Lung (tissue), 12 donors: ENCODE data around the gene DIP2B. TPM values are rescaled to one million over a fixed set of nuclear protein-coding genes. Genes with fewer than 3 reads are reported as not detected.

Experiments
- ATAC-seq: fragments of 200-7000 bp; cut with Tn5 transposase; one replicate; pipeline ENCODE4 v1.9.1; 2020; ENCODE audit warnings: moderate number of reproducible peaks; ENCODE audit not compliant: insufficient read depth, low FRiP score
- DNase-seq, 3 donors: peaks; one replicate each; pipeline ENCODE4 v3.0.0-alpha.2; 2013 to 2017
- H3K27ac ChIP-seq, 2 donors: one replicate each; pipeline ENCODE4 v1.5.1; 2013; ENCODE audit warnings: mild to moderate bottlenecking in 2 of 2, moderate library complexity in 2 of 2, control low read depth in 1 of 2, inconsistent platforms in 1 of 2, low read depth in 1 of 2, low read length in 1 of 2
- H3K27me3 ChIP-seq, 3 donors: one replicate each; pipeline ENCODE4 v1.5.1; 2013; ENCODE audit warnings: low read length in 2 of 3; ENCODE audit not compliant: control insufficient read depth in 3 of 3, insufficient read depth in 3 of 3
- H3K36me3 ChIP-seq, 4 donors: one replicate each; pipeline ENCODE4 v1.5.1; 2013; ENCODE audit warnings: low read length in 4 of 4, mild to moderate bottlenecking in 1 of 4, moderate library complexity in 1 of 4; ENCODE audit not compliant: control insufficient read depth in 4 of 4, insufficient read depth in 4 of 4
- H3K4me1 ChIP-seq, 5 donors: one replicate each; pipeline ENCODE4 v1.5.1; 2013; ENCODE audit warnings: low read length in 5 of 5, mild to moderate bottlenecking in 2 of 5, moderate library complexity in 1 of 5; ENCODE audit not compliant: control insufficient read depth in 5 of 5, insufficient read depth in 5 of 5
- H3K4me3 ChIP-seq: one replicate; pipeline ENCODE4 v1.5.1; 2013; ENCODE audit warnings: mild to moderate bottlenecking, control low read depth, moderate library complexity
- H3K9ac ChIP-seq, 2 donors: one replicate each; pipeline ENCODE4 v1.5.1; 2013; ENCODE audit warnings: low read length in 2 of 2, control low read depth in 1 of 2; ENCODE audit not compliant: insufficient read depth in 1 of 2
- H3K9me3 ChIP-seq, 4 donors: one replicate each; pipeline ENCODE4 v1.5.1; 2013; ENCODE audit warnings: low read length in 3 of 4, mild to moderate bottlenecking in 1 of 4, moderate library complexity in 1 of 4; ENCODE audit not compliant: control insufficient read depth in 4 of 4, insufficient read depth in 3 of 4
- CTCF ChIP-seq: IDR thresholded peaks from 2 replicates; pipeline ENCODE4 v1.5.1; 2012; ENCODE audit warnings: mild to moderate bottlenecking; ENCODE audit errors: control extremely low read depth, extremely low read depth
- WGBS, 2 donors: extraction: QIAGEN DNeasy Blood & Tissue Kit; methylation state at CpG; one replicate each; pipeline ENCODE4 v1.1.7; 2013; 5-methylcytosine and 5-hydroxymethylcytosine counted together
- polyA plus RNA-seq, 2 donors: library from polyadenylated mRNA; stranded (reverse); fragments of 200-250 nt; gene quantifications; one replicate each; pipeline ENCODE4 v1.2.1, GENCODE V29; 2013
- total RNA-seq, 2 donors: library from RNA; depleted of rRNA in 1 of 2; stranded (reverse); fragments of >200 nt in 1 of 2; gene quantifications; one replicate each; pipeline ENCODE4 v1.2.1, GENCODE V29; 2014 to 2021
- donor health status: control.
- donor health status: control.
- donor health status: Bipolar disorder and iron deficiency.
- donor health status: healthy.
- donor health status: DM: yes; HTN: yes; CAD: no.

DIP2B gene
- total and polyA plus RNA-seq, 4 donors, result 4.2 to 55.8 (median 18.6) TPM

DNA sequence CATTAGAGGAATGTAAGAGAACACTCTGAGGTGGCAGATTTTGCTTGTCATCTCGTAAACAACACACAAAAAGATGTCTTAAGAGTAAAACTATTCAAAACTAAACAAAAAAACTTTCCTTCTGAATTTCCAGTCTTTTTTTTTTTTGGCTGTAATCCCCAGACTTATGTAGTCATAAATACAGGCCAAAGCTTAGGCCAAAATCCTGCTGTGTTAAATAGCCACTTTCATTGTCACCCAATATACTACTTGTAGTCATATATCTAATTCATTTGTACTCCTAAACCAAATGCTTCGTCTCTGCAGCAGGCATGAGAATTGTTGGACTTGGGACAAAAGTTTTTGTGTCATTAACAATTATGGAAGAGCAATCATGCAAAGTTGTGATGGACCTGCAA lies 155.6 kb downstream of the DIP2B start:
- DNase-seq (no peak), ATAC-seq (no peak)
- Histone ChIP-seq H3K4me3 (no peak overlapping the region), H3K9ac (no peak overlapping the region), H3K9me3 (no peaks in the 10 kb centered on the region), H3K4me1 (peaks cover 0 to 7% (median 2%) of the 10 kb centered on the region in 5 donors), H3K27me3 (no peaks in the 10 kb centered on the region), H3K36me3 (peaks cover 0 to 7% (median 3%) of the 10 kb centered on the region in 4 donors), H3K27ac (no peak overlapping the region)
- no peak for TF ChIP-seq CTCF
- 80 to 83% methylated on average over 2 of the region's 2 CpGs for WGBS, 2 donors

- no peak for ATAC-seq
- WGBS, 2 donors, result 73 to 89% methylated on average over 7 of the region's 7 CpGs
Observed at GRCh38 chr12:50661300-50662115, 156.7 kb downstream of the DIP2B start.

DNA sequence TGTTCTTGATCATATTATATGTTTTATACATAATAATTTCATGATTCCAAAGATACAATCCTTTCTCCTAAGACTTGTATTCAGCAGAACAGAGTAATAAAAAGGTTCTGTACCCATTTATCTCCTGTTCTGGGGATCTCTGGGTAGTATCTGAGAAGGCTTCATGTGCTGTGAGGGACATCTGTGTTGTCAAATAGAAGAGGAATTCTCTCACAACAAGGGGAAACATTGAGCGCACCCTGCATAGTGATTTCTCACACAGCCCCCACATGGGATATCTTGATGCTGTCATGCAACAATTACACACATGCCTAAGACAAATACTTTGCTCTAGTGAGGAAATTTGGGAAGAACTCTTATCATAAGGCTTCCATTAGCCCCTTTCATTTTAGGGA lies 157.3 kb downstream of the DIP2B start:
- Histone ChIP-seq H3K9me3 (no peaks in the 10 kb centered on the region), H3K4me1 (peaks cover 0 to 7% (median 2%) of the 10 kb centered on the region in 5 donors), H3K36me3 (peaks cover 0 to 7% (median 3%) of the 10 kb centered on the region in 4 donors), H3K27me3 (no peaks in the 10 kb centered on the region), H3K27ac (no peak overlapping the region), H3K9ac (no peak overlapping the region), H3K4me3 (no peak overlapping the region)
- TF ChIP-seq CTCF, result no peak
- WGBS, 2 donors, result 96 to 98% methylated on average over 1 of the region's 1 CpG
- DNase-seq (no peak), ATAC-seq (no peak)

More at GRCh38 chr12:50661300-50662115, 156.7 kb downstream of the DIP2B start:
- H3K27me3 ChIP-seq, result no peaks in the 10 kb centered on the region
- peaks cover 0 to 7% (median 3%) of the 10 kb centered on the region in 4 donors for H3K36me3 ChIP-seq
- H3K4me1 ChIP-seq, result peaks cover 0 to 7% (median 2%) of the 10 kb centered on the region in 5 donors
- no peak overlapping the region for H3K4me3 ChIP-seq
- H3K27ac ChIP-seq, result no peak overlapping the region
- DNase-seq, result no peak
- H3K9me3 ChIP-seq, result no peaks in the 10 kb centered on the region
- TF ChIP-seq CTCF, result no peak
- no peak overlapping the region for H3K9ac ChIP-seq
